Tibial nerve (tissue), 3 donors: Measurements from ENCODE around the gene PAMR1.

Experiments
- POLR2A ChIP-seq, 2 donors: fragments of 450-650 bp; IDR thresholded peaks; one replicate each; pipeline ENCODE4 v1.6.1; 2017; ENCODE audit warnings: antibody characterized with exemption in 2 of 2, mild to moderate bottlenecking in 2 of 2, moderate library complexity in 2 of 2
- TF ChIP-seq, protein P1 (sequence below), 5 experiments: fragments of 200-600 bp in 3 of 5; fragments of 450-650 bp in 2 of 5; sonication (generic) in 3 of 5; IDR thresholded peaks; one replicate each; pipeline ENCODE4 v1.5.1; 2016 to 2019; ENCODE audit warnings: antibody characterized with exemption in 5 of 5, mild to moderate bottlenecking in 3 of 5, moderate library complexity in 2 of 5

DNA sequence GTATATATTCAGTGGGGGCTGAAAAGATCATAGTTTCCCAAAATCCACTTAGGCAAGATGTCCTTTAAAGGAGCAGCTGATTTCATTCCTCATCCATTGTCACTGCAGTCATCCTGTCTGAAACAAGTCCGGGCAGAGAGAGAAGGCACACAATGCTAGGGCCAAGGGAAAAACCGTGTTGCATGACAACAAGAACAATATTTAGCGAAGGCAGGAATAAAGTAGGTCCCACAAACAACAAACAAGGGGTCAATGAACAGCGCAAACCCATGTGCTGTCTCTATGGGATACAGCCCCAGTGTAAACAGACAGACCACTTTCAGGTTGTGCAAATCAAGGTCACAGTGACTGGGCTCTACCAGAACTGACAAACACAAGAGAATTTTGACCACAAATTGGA, 9.0 kb downstream of the PAMR1 start:
- TF ChIP-seq POLR2A (IDR thresholded peaks at IDR 0.05), result no peak
- TF ChIP-seq, protein P1, sequence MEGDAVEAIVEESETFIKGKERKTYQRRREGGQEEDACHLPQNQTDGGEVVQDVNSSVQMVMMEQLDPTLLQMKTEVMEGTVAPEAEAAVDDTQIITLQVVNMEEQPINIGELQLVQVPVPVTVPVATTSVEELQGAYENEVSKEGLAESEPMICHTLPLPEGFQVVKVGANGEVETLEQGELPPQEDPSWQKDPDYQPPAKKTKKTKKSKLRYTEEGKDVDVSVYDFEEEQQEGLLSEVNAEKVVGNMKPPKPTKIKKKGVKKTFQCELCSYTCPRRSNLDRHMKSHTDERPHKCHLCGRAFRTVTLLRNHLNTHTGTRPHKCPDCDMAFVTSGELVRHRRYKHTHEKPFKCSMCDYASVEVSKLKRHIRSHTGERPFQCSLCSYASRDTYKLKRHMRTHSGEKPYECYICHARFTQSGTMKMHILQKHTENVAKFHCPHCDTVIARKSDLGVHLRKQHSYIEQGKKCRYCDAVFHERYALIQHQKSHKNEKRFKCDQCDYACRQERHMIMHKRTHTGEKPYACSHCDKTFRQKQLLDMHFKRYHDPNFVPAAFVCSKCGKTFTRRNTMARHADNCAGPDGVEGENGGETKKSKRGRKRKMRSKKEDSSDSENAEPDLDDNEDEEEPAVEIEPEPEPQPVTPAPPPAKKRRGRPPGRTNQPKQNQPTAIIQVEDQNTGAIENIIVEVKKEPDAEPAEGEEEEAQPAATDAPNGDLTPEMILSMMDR (IDR thresholded peaks at IDR 0.05), result no peak
